ENCODE results near the gene IFFO2. TPM values are rescaled to one million over a fixed set of nuclear protein-coding genes. Genes with fewer than 3 reads are reported as not detected.
A peak's percentile ranks its signal among the peaks of the same experiment; 100 is the strongest.

IFFO2 gene
- total and polyA plus RNA-seq, 2 of the 13 experiments (the other 11 are each of a cell fraction or from before 2014, with no cell fraction given), result 7.3 to 16.7 TPM

- TF ChIP-seq CHCHD3 (CRISPR knock-in tag; IDR thresholded peaks at IDR 0.05) (no peak), SNAPC2 (CRISPR knock-in tag; IDR thresholded peaks at IDR 0.05) (no peak), ZNF256 (CRISPR knock-in tag; conservative IDR thresholded peaks at IDR 0.05) (no peak), ARNT2 (CRISPR knock-in tag; IDR thresholded peaks at IDR 0.05; ENCODE audit: low read depth) (peak; percentile 58; the same call in 1 of the 2 replicates), ZBTB1 (CRISPR knock-in tag; IDR thresholded peaks at IDR 0.05; ENCODE audit: borderline replicate concordance) (peak; percentile 40; the same call in 1 of the 2 replicates), ZNF501 (CRISPR knock-in tag; IDR thresholded peaks at IDR 0.05) (0 out of 2 replicates have a peak, but pooled peaks have one; percentile 40), KDM5B (CRISPR knock-in tag; IDR thresholded peaks at IDR 0.05; ENCODE audit: borderline replicate concordance) (peak; percentile 55; the same call in 1 of the 2 replicates), GPBP1L1 (CRISPR knock-in tag; IDR thresholded peaks at IDR 0.05) (no peak), ZNF260 (CRISPR knock-in tag; IDR thresholded peaks at IDR 0.05; ENCODE audit: borderline replicate concordance, low read depth) (no peak), ARID4A (CRISPR knock-in tag; IDR thresholded peaks at IDR 0.05; ENCODE audit: borderline replicate concordance) (peak; percentile 69; the same call in 1 of the 2 replicates), ZNF614 (CRISPR knock-in tag; IDR thresholded peaks at IDR 0.05; ENCODE audit: borderline replicate concordance) (no peak), JARID2 (CRISPR knock-in tag; IDR thresholded peaks at IDR 0.05; ENCODE audit: insufficient replicate concordance) (no peak), AGO1 (IDR thresholded peaks at IDR 0.05; ENCODE audit: low read depth, low read length, poor library complexity, severe bottlenecking) (no peak), ZFP82 (CRISPR knock-in tag; IDR thresholded peaks at IDR 0.05; ENCODE audit: borderline replicate concordance) (peak; percentile 22; the same call in 1 of the 2 replicates)
- TF ChIP-seq, protein P1, sequence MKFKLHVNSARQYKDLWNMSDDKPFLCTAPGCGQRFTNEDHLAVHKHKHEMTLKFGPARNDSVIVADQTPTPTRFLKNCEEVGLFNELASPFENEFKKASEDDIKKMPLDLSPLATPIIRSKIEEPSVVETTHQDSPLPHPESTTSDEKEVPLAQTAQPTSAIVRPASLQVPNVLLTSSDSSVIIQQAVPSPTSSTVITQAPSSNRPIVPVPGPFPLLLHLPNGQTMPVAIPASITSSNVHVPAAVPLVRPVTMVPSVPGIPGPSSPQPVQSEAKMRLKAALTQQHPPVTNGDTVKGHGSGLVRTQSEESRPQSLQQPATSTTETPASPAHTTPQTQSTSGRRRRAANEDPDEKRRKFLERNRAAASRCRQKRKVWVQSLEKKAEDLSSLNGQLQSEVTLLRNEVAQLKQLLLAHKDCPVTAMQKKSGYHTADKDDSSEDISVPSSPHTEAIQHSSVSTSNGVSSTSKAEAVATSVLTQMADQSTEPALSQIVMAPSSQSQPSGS (CRISPR knock-in tag; IDR thresholded peaks at IDR 0.05), result no peak
- TF ChIP-seq, protein P2, sequence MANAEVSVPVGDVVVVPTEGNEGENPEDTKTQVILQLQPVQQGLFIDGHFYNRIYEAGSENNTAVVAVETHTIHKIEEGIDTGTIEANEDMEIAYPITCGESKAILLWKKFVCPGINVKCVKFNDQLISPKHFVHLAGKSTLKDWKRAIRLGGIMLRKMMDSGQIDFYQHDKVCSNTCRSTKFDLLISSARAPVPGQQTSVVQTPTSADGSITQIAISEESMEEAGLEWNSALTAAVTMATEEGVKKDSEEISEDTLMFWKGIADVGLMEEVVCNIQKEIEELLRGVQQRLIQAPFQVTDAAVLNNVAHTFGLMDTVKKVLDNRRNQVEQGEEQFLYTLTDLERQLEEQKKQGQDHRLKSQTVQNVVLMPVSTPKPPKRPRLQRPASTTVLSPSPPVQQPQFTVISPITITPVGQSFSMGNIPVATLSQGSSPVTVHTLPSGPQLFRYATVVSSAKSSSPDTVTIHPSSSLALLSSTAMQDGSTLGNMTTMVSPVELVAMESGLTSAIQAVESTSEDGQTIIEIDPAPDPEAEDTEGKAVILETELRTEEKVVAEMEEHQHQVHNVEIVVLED (CRISPR knock-in tag; IDR thresholded peaks at IDR 0.05; ENCODE audit: borderline replicate concordance), result no peak
- TF ChIP-seq, protein P3, sequence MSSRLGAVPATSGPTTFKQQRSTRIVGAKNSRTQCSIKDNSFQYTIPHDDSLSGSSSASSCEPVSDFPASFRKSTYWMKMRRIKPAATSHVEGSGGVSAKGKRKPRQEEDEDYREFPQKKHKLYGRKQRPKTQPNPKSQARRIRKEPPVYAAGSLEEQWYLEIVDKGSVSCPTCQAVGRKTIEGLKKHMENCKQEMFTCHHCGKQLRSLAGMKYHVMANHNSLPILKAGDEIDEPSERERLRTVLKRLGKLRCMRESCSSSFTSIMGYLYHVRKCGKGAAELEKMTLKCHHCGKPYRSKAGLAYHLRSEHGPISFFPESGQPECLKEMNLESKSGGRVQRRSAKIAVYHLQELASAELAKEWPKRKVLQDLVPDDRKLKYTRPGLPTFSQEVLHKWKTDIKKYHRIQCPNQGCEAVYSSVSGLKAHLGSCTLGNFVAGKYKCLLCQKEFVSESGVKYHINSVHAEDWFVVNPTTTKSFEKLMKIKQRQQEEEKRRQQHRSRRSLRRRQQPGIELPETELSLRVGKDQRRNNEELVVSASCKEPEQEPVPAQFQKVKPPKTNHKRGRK (CRISPR knock-in tag; IDR thresholded peaks at IDR 0.05), result no peak
Measured at GRCh38 chr1:18955441-18956192, 859 bp downstream of the IFFO2 start (continued).
